Femur (tissue), 1 donor: ENCODE data around the gene GMDS.

Source experiments
- DNase-seq: peaks from one replicate; pipeline ENCODE4 v3.0.0-alpha.2; 2017

Gene GMDS

DNA sequence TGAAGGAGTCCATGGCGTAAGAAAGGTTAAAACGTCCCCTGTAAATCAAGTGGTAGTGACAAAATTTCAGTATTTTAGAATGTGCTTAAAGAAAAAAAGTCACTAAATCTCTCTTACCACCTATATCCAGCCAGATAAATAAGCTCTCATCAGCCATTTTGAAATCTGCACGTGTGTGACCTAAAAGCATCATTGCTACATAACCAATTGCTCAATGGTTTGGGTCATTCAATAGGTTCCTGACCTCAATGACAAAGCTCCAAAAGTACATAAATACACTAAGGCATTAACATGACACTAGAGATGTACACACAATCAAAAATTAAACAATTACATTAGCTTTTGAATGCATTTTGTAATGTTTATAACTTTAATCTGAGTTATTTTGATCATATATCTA, 272.4 kb downstream of the GMDS start:
- no peak for DNase-seq

DNA sequence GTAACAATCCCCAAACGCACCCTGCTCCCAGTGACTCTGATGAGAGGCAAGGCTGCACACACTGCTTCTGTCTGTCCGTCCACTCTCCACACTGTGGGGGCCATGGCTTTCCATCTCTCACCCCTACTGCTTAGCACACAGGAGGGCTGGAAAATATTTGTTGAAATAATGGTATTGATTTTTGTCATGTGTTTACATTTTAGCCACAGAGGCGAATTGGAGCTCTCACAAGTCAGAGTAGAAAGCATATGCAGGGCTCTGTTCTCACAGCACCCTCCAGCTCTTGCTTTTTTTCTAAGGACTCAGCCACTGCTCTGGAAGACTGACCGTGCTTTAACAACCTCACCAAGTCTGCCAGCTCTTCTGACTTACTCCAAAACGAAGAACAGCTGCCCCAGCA, 273.8 kb downstream of the GMDS start:
- DNase-seq = no peak

- DNase-seq = no peak
These were observed 275.2 kb downstream of the GMDS start for GRCh38 chr6:1970151-1970561.

DNA sequence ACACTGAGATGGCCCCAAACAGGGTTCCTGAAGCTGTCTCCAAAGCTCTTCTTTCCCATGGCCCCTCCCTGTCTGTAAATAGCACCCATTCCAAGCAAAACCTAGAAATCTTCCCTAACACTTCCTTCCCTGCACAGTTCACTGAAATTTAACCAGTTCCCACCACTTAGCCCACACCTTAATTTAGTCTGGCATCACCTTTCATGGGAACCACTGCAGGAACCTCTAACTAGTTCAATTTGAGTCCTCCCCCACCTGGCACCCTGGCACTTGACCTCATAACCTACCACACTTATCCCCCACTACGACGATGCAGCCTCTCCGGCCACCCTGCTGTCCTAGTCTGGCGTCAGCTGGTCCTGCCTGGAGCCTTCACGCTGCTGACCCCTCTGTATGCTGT, 278.7 kb downstream of the GMDS start:
- DNase-seq = no peak

DNA sequence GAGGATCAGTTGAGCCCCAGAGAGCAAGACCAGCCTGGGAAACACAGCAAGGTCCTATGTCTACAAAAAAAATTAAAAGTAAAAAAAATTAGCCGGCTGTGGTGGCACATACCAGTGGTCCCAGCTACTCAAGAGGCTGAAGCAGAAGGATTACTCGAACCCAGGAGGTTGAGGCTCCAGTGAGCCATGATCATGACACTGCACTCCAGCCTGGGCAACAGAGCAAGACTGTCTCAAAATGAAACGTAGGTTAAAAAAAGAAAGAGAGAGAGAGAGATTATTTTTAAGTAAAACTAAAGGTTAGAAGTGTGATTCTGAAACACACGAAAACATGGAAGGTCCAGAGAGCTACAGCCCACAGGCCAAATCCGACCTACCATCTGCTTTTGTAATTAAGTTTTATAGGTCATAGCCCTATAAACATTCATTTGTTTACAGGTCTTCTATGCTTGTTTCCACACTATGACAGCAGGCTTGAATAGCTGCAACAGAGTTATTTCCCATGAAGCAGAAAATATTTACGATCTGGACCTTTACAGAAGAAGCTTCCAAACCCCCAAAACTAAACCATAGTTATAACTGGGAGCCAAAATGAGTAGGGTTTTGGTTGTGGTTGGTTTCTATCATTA, 279.7 kb downstream of the GMDS start:
- no peak for DNase-seq

DNA sequence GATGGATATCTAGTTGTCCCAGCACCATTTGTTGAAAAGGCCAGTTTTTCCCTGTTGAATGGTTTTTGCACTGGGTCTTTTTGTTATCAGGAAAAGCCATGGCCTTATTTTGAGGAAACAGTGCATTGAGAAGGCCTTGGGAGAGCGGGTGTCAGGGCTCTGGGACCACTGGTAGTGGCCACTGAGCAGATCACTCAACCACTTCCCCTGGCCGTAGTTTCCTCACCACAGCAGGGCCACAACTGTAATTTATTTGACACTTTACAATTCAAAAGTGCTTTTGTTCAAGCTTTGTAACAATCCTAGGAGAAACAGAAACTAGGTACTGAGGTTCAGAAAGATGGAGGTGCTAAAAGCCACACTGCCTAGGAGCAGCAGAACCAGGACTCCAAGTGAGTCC, 281.8 kb downstream of the GMDS start:
- DNase-seq = no peak

DNA sequence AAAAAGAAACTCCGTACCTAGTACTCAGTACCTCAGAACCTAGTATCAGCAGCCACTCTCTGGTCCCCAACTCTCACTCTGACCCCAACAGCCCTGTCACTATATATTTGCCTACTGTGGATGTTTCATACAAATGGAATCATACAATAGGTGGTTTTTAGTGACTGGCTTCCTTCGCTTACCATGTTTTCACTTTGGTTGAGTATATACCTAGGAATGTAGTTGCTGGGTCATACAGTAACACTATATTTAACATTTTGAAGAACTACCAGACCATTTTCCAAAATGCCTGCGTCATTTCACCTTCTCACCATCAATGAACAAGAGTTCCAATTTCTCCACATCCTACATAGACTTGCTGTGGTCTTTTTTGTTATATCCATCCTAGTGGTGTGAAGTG, 283.2 kb downstream of the GMDS start:
- DNase-seq = no peak

GRCh38 chr6:1960486-1961142, 284.8 kb downstream of the GMDS start:
- DNase-seq = no peak

- DNase-seq = no peak
These were observed 287.1 kb downstream of the GMDS start for GRCh38 chr6:1958257-1958656.

- DNase-seq = no peak
These were observed 287.7 kb downstream of the GMDS start for GRCh38 chr6:1957746-1958145.

DNA sequence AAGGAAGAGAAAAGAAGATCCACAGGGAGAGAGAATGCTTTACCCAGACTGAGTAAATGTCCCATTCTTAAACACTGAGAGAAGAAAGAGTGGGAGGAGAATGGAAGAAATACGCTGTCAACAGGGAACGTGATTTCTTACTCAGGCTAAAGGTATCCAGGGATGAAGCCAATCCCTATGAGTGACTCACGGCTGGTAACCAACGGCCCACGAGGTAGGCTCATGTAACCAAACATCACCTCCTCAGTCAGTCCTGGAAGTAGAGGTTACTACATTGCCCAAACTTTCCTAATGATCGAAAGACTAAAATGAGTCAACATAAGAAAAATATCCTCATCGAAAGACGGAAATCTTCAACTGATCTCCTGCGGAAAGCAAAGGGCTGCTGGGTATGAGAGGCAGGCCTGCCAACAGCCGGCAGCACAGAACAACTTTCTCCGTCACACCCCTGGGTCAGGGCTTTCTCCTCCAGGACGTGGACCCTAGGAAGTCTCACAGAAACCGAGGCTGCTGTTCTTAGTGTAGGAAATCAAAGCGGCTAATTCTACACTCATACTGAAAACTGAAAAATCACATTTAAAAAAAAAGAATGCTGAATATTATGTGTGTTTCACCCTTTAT, 292.6 kb downstream of the GMDS start:
- DNase-seq = no peak

- no peak for DNase-seq
These were observed 294.8 kb downstream of the GMDS start for GRCh38 chr6:1950631-1951030.

DNA sequence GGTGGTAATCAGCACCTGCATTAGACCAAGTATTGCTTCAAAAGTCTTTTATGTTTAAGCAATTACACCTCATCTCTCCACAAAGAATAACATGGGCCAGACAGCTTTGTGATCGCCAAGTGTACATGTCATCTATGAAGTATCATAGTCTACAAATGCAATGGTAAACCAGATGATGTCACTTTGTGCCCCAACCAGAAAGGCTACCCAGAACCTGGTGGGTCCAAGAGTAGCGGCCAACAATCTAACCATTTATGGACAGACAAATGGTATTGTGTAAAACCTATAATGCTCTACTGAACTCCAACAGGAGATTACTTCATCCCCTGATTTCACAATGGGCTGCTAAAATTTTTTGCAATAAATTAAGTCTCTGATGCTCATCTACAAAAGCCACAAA, 295.9 kb downstream of the GMDS start:
- DNase-seq = no peak

- no peak for DNase-seq
These were observed 297.5 kb downstream of the GMDS start for GRCh38 chr6:1947922-1948321.

DNA sequence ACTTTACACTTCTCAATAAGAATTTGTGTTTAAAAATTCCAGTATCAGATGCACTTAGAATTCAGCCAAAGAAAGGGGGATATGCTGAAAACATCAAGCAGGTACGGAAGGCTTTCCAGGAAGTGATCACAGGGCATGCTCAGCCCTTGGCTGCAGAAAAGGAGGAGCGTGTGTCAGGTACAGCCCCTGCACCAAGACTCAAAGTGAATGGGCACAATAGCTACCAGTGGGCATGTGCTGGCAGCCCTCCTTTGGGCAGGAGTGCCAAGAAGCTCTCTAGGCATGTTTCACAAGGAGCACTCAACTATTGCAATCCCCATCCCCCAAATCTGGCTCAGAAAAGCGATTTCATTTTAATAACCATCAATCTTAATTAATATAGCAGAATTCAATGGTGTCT, 298.8 kb downstream of the GMDS start:
- no peak for DNase-seq

DNA sequence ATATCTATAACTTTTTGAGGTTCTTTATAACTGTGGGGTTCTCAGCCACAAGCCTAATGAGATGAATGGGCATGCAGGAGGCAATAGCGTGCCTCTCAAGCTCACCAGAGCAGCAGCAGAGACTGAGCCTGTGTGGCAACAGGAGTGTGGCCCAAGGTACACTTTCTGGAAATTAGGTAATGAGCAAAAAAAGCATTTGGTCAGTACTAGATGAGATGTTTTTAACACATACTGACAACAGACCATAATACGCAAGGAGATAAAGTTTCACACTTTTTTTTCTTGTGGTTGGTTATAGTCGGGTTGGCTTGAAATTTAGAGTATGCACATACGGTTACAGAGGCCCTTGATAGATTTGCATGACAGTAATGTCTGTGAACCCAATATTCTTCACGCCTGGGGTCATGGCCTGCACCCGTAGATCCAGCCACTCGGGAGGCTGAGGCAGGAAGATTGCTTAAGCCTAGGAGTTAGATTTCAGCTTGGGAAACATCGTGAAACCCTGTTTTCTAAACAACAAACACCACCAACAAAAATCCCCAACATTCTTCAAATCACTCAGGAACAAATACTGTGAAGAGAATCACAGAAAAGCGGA, 300.1 kb downstream of the GMDS start:
- DNase-seq = no peak

GRCh38 chr6:1942834-1943233, 302.6 kb downstream of the GMDS start:
- no peak for DNase-seq

- DNase-seq = no peak
These were observed 303.9 kb downstream of the GMDS start for GRCh38 chr6:1941534-1941933.

DNA sequence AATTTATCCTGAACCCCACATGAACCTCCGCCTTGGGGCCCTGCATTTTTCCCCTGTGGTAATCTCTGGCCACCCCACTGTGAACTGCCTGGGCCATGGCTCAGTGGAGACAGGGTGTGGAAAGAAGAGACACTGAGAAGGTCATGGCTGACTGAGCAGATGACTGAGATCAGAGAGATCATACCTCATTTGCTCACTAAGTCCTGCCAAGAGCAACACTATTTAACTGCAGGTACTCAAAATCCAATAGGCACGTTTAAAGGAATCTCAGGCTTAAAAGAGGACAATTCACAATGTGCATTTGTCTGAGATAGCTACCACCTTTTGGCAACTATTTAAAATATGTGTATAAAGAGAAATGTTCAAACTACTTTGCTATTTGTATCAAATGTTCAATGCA, 305.0 kb downstream of the GMDS start:
- DNase-seq = no peak

DNA sequence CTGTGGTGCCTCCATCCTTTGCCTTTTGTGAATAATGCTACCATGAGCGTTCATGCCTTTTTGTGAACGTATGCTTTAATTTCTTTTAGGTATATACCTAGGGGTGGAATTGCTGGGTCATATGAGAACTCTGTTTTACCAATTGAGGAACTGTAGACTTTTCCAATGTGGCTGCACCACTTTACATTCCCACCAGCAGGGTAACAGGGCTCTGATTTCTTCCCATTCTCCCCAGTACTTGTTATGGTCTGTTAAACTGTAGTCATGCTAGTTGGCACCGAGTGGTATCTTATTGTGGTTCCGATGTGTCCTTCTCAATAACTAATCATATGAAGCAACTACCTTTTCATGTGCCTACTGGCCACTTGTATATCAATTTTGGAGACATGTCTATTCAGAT, 312.1 kb downstream of the GMDS start:
- DNase-seq = no peak

DNA sequence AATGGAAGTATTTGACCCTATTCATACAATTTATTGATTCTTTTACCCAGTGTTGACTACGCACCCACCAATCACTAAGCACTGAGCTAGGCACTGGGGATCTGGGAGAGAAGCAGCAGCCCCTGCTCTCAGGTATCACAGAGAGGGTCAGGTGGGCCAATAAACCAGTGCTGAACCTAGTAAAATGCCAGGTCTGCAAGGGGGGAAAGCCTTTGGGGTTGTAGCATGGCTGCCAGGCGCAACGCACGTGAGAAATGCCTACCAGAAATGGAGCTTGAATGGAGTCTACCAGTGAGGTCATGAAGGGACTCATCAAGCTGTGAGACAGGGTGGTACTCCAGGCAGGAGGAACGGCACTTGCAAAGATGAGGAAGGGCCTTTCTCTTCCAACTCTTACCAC, 313.6 kb downstream of the GMDS start:
- no peak for DNase-seq

DNA sequence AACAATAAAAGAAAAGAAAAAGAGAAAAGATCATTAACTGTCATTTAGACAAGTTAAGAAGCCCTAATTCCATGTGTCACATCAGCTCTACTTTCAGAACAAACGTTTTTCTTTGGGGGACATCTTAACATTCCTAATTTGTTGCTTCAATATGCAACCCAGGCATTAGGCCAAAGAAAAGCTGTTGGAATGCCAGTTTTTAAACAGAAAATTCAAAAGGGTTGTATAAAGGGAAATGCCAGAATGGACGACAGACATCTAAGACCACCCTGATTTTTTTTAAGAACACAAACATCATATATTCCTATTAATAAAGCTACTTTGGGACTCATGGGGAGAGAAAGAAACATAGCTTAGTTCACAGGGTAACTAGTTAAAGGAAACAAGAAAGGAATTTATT, 315.0 kb downstream of the GMDS start:
- no peak for DNase-seq

DNA sequence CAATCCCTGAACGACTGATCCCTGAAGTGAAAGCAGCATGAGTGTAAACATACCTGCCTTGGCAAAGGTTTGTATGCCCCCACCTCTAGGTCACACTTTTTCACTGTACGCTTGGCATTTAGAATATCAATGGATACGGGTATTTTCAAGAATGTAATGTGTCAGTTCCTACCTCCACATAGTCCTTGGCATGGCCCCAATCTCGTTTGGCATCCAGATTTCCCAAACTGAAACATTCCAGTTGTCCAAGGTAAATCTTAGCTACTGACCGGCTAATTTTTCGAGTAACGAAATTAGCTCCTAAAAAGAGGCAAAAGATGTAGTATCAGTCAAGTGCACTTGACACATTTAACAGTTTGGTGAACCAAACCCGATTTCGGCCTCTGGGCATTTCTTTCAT, 315.5 kb downstream of the GMDS start:
- no peak for DNase-seq

GRCh38 chr6:1925743-1926430, 319.5 kb downstream of the GMDS start:
- no peak for DNase-seq
